H1 (cell line): ENCODE results near the gene LYRM7. TPM values are rescaled to one million over a fixed set of nuclear protein-coding genes. Genes with fewer than 3 reads are reported as not detected.

Experiments
- CTCF ChIA-PET: fragments of 300-600 bp; sonication (Branson Sonifier 250); formaldehyde crosslinking; loops from one replicate; lab custom pipeline; 2021; ENCODE audit not compliant: partially characterized antibody; lab: Charles Lee
- POLR2A ChIA-PET: fragments of 300-600 bp; sonication (Branson Sonifier 250); formaldehyde crosslinking; loops from one replicate; lab custom pipeline; 2021; ENCODE audit warnings: inconsistent platforms; ENCODE audit not compliant: partially characterized antibody; lab: Charles Lee
- DNase-seq, 2 experiments: peaks; one replicate each; pipeline versions ENCODE4 v3.0.0 to v3.0.0-alpha.2; 2010 to 2022; ENCODE audit warnings: low spot score in 2 of 2, low read depth in 1 of 2, mixed read lengths in 1 of 2
- FAIRE-seq: peaks from 2 replicates; lab custom pipeline; 2011; peaks lifted over from hg19 to GRCh38; lab: Jason Lieb, UNC
- H2AFZ ChIP-seq: 2 replicates; pipeline ENCODE4 v1.8.1; 2012; ENCODE audit warnings: low read length, inconsistent platforms
- H2AK5ac ChIP-seq: 2 replicates; pipeline ENCODE4 v1.6.1; 2013; ENCODE audit warnings: low read depth, low read length
- H2BK120ac ChIP-seq: replicated peaks from 2 replicates; pipeline ENCODE3; 2013; ENCODE audit warnings: low read depth, low read length, inconsistent platforms
- H2BK12ac ChIP-seq: 2 replicates; pipeline ENCODE4 v1.6.1; 2013; ENCODE audit warnings: low read depth, low read length
- H2BK15ac ChIP-seq: 2 replicates; pipeline ENCODE4 v1.6.1; 2013; ENCODE audit warnings: low read length
- H2BK20ac ChIP-seq: 2 replicates; pipeline ENCODE4 v1.6.1; 2013; ENCODE audit warnings: low read length
- H2BK5ac ChIP-seq: 2 replicates; pipeline ENCODE4 v1.6.1; 2013; ENCODE audit warnings: low read depth, low read length
- H3K14ac ChIP-seq: 2 replicates; pipeline ENCODE4 v1.6.1; 2013; ENCODE audit warnings: inconsistent platforms; ENCODE audit not compliant: insufficient read length
- H3K18ac ChIP-seq: 2 replicates; pipeline ENCODE4 v1.6.1; 2013; ENCODE audit warnings: low read length; ENCODE audit errors: extremely low read depth
- H3K23ac ChIP-seq: 2 replicates; pipeline ENCODE4 v1.6.1; 2013; ENCODE audit warnings: inconsistent platforms; ENCODE audit not compliant: insufficient read length
- H3K23me2 ChIP-seq: 2 replicates; pipeline ENCODE4 v1.6.1; 2013; ENCODE audit warnings: low read depth, low read length
- H3K27ac ChIP-seq: 2 replicates; pipeline ENCODE4 v1.6.1; 2011; ENCODE audit warnings: low read depth, low read length, inconsistent platforms
- H3K27me3 ChIP-seq, 4 experiments: replicated peaks in 1 of 4; 1 replicate in 1 of 4; 2 replicates in 3 of 4; pipeline versions ENCODE4 v1.6.1 to v1.8.1; 2011 to 2013; ENCODE audit warnings: low read length in 3 of 4, mild to moderate bottlenecking in 3 of 4, inconsistent platforms in 2 of 4, mixed read lengths in 2 of 4, moderate library complexity in 1 of 4; ENCODE audit not compliant: control insufficient read depth in 3 of 4, insufficient read depth in 3 of 4; ENCODE audit errors: extremely low read depth in 1 of 4
- H3K36me3 ChIP-seq, 4 experiments: 2 replicates each; pipeline versions ENCODE4 v1.6.1 to v1.8.1; 2011 to 2013; ENCODE audit warnings: mild to moderate bottlenecking in 4 of 4, low read length in 3 of 4, moderate library complexity in 2 of 4, control low read depth in 1 of 4, inconsistent platforms in 1 of 4; ENCODE audit not compliant: insufficient read depth in 4 of 4, control insufficient read depth in 2 of 4
- H3K4ac ChIP-seq: replicated peaks from 2 replicates; pipeline ENCODE3; 2013; ENCODE audit warnings: low read length, low read depth, mixed read lengths, inconsistent platforms; ENCODE audit not compliant: insufficient read length
- H3K4me1 ChIP-seq, 4 experiments: replicated peaks in 1 of 4; 1 replicate in 1 of 4; 2 replicates in 3 of 4; pipeline versions ENCODE4 v1.6.1 to v1.8.1; 2011 to 2013; ENCODE audit warnings: low read length in 3 of 4, inconsistent platforms in 2 of 4, mixed read lengths in 1 of 4; ENCODE audit not compliant: insufficient read depth in 4 of 4, control insufficient read depth in 3 of 4
- H3K4me2 ChIP-seq, 2 experiments: 2 replicates each; pipeline versions ENCODE4 v1.6.1 to v1.8.1; 2011 to 2013; ENCODE audit warnings: low read depth in 2 of 2, low read length in 2 of 2, control low read depth in 1 of 2, inconsistent platforms in 1 of 2, mild to moderate bottlenecking in 1 of 2; ENCODE audit not compliant: insufficient read depth in 1 of 2
- H3K4me3 ChIP-seq, 4 experiments: fragments of 200-600, 300-600 bp in 1 of 4; sonication (generic), shearing (Covaris generic), sonication (Bioruptor Twin) in 1 of 4; 2 replicates each; pipeline versions ENCODE4 v1.5.1 to v1.8.1; 2011 to 2016; ENCODE audit warnings: low read length in 4 of 4, low read depth in 3 of 4, control low read depth in 2 of 4, inconsistent platforms in 2 of 4, mild to moderate bottlenecking in 2 of 4, mixed read lengths in 1 of 4, moderate library complexity in 1 of 4; ENCODE audit not compliant: insufficient read depth in 2 of 4; ENCODE audit errors: extremely low read depth in 1 of 4
- H3K56ac ChIP-seq: replicated peaks from 2 replicates; pipeline ENCODE3; 2013; ENCODE audit warnings: low read depth, mild to moderate bottlenecking, mixed read lengths, low read length, inconsistent platforms; ENCODE audit not compliant: insufficient read length
- H3K79me1 ChIP-seq: 2 replicates; pipeline ENCODE4 v1.6.1; 2013; ENCODE audit warnings: low read depth, low read length, control low read depth
- H3K79me2 ChIP-seq, 2 experiments: 2 replicates each; pipeline versions ENCODE4 v1.6.1 to v1.8.1; 2012 to 2013; ENCODE audit warnings: low read length in 2 of 2, mild to moderate bottlenecking in 2 of 2, inconsistent platforms in 1 of 2; ENCODE audit not compliant: insufficient read depth in 2 of 2, control insufficient read depth in 1 of 2
- H3K9ac ChIP-seq, 4 experiments: replicated peaks in 1 of 4; 1 replicate in 1 of 4; 2 replicates in 3 of 4; pipeline versions ENCODE4 v1.6.1 to v1.8.1; 2011 to 2013; ENCODE audit warnings: low read depth in 3 of 4, low read length in 3 of 4, control low read depth in 2 of 4, mild to moderate bottlenecking in 2 of 4, moderate library complexity in 2 of 4, inconsistent platforms in 1 of 4; ENCODE audit errors: extremely low read depth in 1 of 4
- H3K9me3 ChIP-seq, 2 experiments: 2 replicates each; pipeline versions ENCODE4 v1.6.1 to v1.8.1; 2012 to 2013; ENCODE audit warnings: mild to moderate bottlenecking in 2 of 2, moderate library complexity in 2 of 2, control low read depth in 1 of 2, inconsistent platforms in 1 of 2, low read depth in 1 of 2, low read length in 1 of 2, mixed read lengths in 1 of 2; ENCODE audit not compliant: insufficient read depth in 2 of 2
- H4K20me1 ChIP-seq, 2 experiments: replicated peaks in 1 of 2; 2 replicates each; pipeline versions ENCODE3 to v1.8.1; 2011 to 2013; ENCODE audit warnings: inconsistent platforms in 2 of 2, low read length in 2 of 2, mild to moderate bottlenecking in 1 of 2; ENCODE audit not compliant: insufficient read depth in 2 of 2, control insufficient read depth in 1 of 2
- H4K5ac ChIP-seq: 2 replicates; pipeline ENCODE4 v1.6.1; 2013; ENCODE audit warnings: low read length, low read depth, mixed read lengths, inconsistent platforms; ENCODE audit not compliant: insufficient read length
- H4K8ac ChIP-seq: 2 replicates; pipeline ENCODE4 v1.8.0; 2013; ENCODE audit warnings: mild to moderate bottlenecking, moderate library complexity, low read length, inconsistent platforms; ENCODE audit not compliant: insufficient read depth; ENCODE audit errors: extremely low read depth
- H4K91ac ChIP-seq: replicated peaks from 2 replicates; pipeline ENCODE3; 2013; ENCODE audit warnings: low read length, mixed read lengths, inconsistent platforms; ENCODE audit not compliant: insufficient read length
- BACH1 ChIP-seq: IDR thresholded peaks from 2 replicates; pipeline ENCODE4 v1.6.1; 2012; ENCODE audit warnings: low read length, improper control_type of control experiment
- CBX8 ChIP-seq: fragments of 300-800, 300-1000 bp; sonication (generic); IDR thresholded peaks from 2 replicates; pipeline ENCODE4 v1.7.1; 2016; ENCODE audit warnings: low read depth, low read length, borderline replicate concordance
- CEBPB ChIP-seq: IDR thresholded peaks from 2 replicates; pipeline ENCODE4 v1.6.1; 2012; ENCODE audit warnings: low read depth, low read length
- CHD1 ChIP-seq: IDR thresholded peaks from 2 replicates; pipeline ENCODE4 v1.6.1; 2012; ENCODE audit warnings: low read depth, low read length, improper control_type of control experiment
- CHD2 ChIP-seq: IDR thresholded peaks from 2 replicates; pipeline ENCODE4 v1.6.1; 2012; ENCODE audit warnings: low read length, improper control_type of control experiment
- CTBP2 ChIP-seq: IDR thresholded peaks from 2 replicates; pipeline ENCODE4 v1.7.0; 2011; ENCODE audit warnings: borderline replicate concordance, mild to moderate bottlenecking, moderate library complexity, mixed read lengths, low read length; ENCODE audit not compliant: insufficient read depth, insufficient read length
- HDAC2 ChIP-seq, 2 experiments: fragments of 300-600 bp in 1 of 2; sonication (generic) in 1 of 2; IDR thresholded peaks; 2 replicates each; pipeline ENCODE4 v1.6.1; 2011 to 2012; ENCODE audit warnings: low read depth in 2 of 2, low read length in 2 of 2, mild to moderate bottlenecking in 2 of 2, moderate library complexity in 2 of 2, borderline replicate concordance in 1 of 2, inconsistent platforms in 1 of 2
- JUN ChIP-seq: IDR thresholded peaks from 2 replicates; pipeline ENCODE4 v1.6.1; 2011; ENCODE audit warnings: low read depth, mild to moderate bottlenecking, improper control_type of control experiment, low read length
- JUND ChIP-seq: IDR thresholded peaks from 2 replicates; pipeline ENCODE4 v1.6.1; 2011; ENCODE audit warnings: mild to moderate bottlenecking, improper control_type of control experiment, low read length
- POLR2A ChIP-seq, 2 experiments: IDR thresholded peaks; 1 replicate in 1 of 2; 2 replicates in 1 of 2; pipeline ENCODE4 v1.6.1; 2011; ENCODE audit warnings: low read depth in 2 of 2, low read length in 2 of 2, mild to moderate bottlenecking in 2 of 2; ENCODE audit errors: control extremely low read depth in 1 of 2
- POLR2AphosphoS5 ChIP-seq: IDR thresholded peaks from 2 replicates; pipeline ENCODE4 v1.6.1; 2011; ENCODE audit warnings: low read depth, low read length
- RAD21 ChIP-seq, 2 experiments: IDR thresholded peaks in 1 of 2; conservative IDR thresholded peaks in 1 of 2; 2 replicates each; pipeline ENCODE4 v1.6.1; 2011; ENCODE audit warnings: low read depth in 2 of 2, low read length in 2 of 2, improper control_type of control experiment in 1 of 2, inconsistent platforms in 1 of 2, mild to moderate bottlenecking in 1 of 2, moderate library complexity in 1 of 2
- SP2 ChIP-seq: IDR thresholded peaks from 2 replicates; pipeline ENCODE4 v1.6.1; 2012; ENCODE audit warnings: mild to moderate bottlenecking, low read length, inconsistent platforms
- WGBS, 2 experiments: shearing (Covaris generic) in 1 of 2; methylation state at CpG; one replicate each; pipeline versions ENCODE4 v1.1.6 to v1.1.7; 2013 to 2015; ENCODE audit warnings: low lambda C conversion rate in 2 of 2, mixed read lengths in 2 of 2, inconsistent platforms in 1 of 2, low coverage in 1 of 2, missing lambda C conversion rate in 1 of 2; ENCODE audit not compliant: insufficient replicate concordance in 2 of 2, insufficient coverage in 1 of 2, insufficient read length in 1 of 2; ENCODE audit errors: extremely low coverage in 1 of 2, missing lambda C conversion rate in 1 of 2; 5-methylcytosine and 5-hydroxymethylcytosine counted together
- polyA plus RNA-seq, 7 experiments: library from polyadenylated mRNA; depleted of rRNA in 3 of 7; stranded (reverse) in 5 of 7; unstranded in 2 of 7; fragments of >200 nt in 5 of 7; fragments of 200-250 nt in 2 of 7; gene quantifications; 1 replicate in 5 of 7; 2 replicates in 1 of 7; 4 replicates in 1 of 7; pipeline versions ENCODE4 v1.2.1 to v1.2.3, GENCODE V29; 2011 to 2013; ENCODE audit warnings: missing spikeins in 2 of 7, mixed read lengths in 2 of 7
- total RNA-seq: library from RNA; stranded (reverse); fragmentation: NEBNext Ultra II Directional; extraction: Animal tissue kit (Norgen Biotek cat#: 25700); gene quantifications from 2 replicates; pipeline ENCODE4 v1.2.1, GENCODE V29; 2021
- TF ChIP-seq, protein P1 (sequence below): IDR thresholded peaks from 2 replicates; pipeline ENCODE4 v1.6.1; 2012; ENCODE audit warnings: inconsistent platforms

The LYRM7 gene
- total and polyA plus RNA-seq, 2 of the 8 experiments (the other 6 are each of a cell fraction or from before 2014, with no cell fraction given), result 1.9 to 12.6 TPM

- DNase-seq (no peak), FAIRE-seq (no peak)
- H3K14ac ChIP-seq, result no peak overlapping the region
- H3K4ac ChIP-seq, result no peak overlapping the region
- WGBS, 2 experiments, result 86% methylated on average over 3 of the region's 3 CpGs; no CpG with 5 or more reads in 1 of the 2 experiments
- no peak overlapping the region for H3K56ac ChIP-seq
- no peak overlapping the region for H3K9ac ChIP-seq
- no peak overlapping the region for H3K18ac ChIP-seq
- H3K23me2 ChIP-seq, result no peaks in the 10 kb centered on the region
- no peaks in the 10 kb centered on the region for H3K4me1 ChIP-seq
- H3K36me3 ChIP-seq, result no peaks in the 10 kb centered on the region
- no peak overlapping the region for H2BK120ac ChIP-seq
- no peak overlapping the region for H3K27ac ChIP-seq
- no peak overlapping the region for H3K4me3 ChIP-seq
- no peak overlapping the region for H3K23ac ChIP-seq
- no peak overlapping the region for H2BK5ac ChIP-seq
- no peaks in the 10 kb centered on the region for H4K20me1 ChIP-seq
- no peak overlapping the region for H4K5ac ChIP-seq
- no peak overlapping the region for H3K4me2 ChIP-seq
- H2AK5ac ChIP-seq, result no peak overlapping the region
- no peak overlapping the region for H2BK15ac ChIP-seq
- no peaks in the 10 kb centered on the region for H3K79me2 ChIP-seq
- H2AFZ ChIP-seq, result no peak overlapping the region
- no peaks in the 10 kb centered on the region for H3K27me3 ChIP-seq
- CTCF ChIA-PET, result no interaction called here
- H3K9me3 ChIP-seq, result peaks cover 6 to 8% of the 10 kb centered on the region in 2 experiments; a peak in 2 of 4 replicates
- no peak overlapping the region for H4K8ac ChIP-seq
- no peak overlapping the region for H2BK12ac ChIP-seq
- POLR2A ChIA-PET, result no interaction called here
- H2BK20ac ChIP-seq, result no peak overlapping the region
- H4K91ac ChIP-seq, result no peak overlapping the region
- H3K79me1 ChIP-seq, result no peaks in the 10 kb centered on the region
- TF ChIP-seq BACH1, result no peak
- TF ChIP-seq CBX8, result no peak
- TF ChIP-seq CHD2, result no peak
- no peak for TF ChIP-seq POLR2AphosphoS5
- no peak for TF ChIP-seq CHD1
- no peak for TF ChIP-seq HDAC2 (IDR thresholded peaks at IDR 0.05; ENCODE audit: borderline replicate concordance in 1 of 2, low read depth in 2 of 2, low read length in 2 of 2)
- no peak for TF ChIP-seq JUN
- TF ChIP-seq SP2, result no peak
- TF ChIP-seq CTBP2, result no peak
- TF ChIP-seq POLR2A (IDR thresholded peaks at IDR 0.05; ENCODE audit: control extremely low read depth in 1 of 2, low read depth in 2 of 2, low read length in 2 of 2), result no peak
- no peak for TF ChIP-seq RAD21 (IDR thresholded peaks at IDR 0.05 in 1 of 2, conservative IDR thresholded peaks at IDR 0.05 in 1 of 2; ENCODE audit: low read depth in 2 of 2, low read length in 2 of 2)
- TF ChIP-seq JUND, result no peak
- TF ChIP-seq, protein P1, sequence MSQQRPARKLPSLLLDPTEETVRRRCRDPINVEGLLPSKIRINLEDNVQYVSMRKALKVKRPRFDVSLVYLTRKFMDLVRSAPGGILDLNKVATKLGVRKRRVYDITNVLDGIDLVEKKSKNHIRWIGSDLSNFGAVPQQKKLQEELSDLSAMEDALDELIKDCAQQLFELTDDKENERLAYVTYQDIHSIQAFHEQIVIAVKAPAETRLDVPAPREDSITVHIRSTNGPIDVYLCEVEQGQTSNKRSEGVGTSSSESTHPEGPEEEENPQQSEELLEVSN, result no peak
- TF ChIP-seq CEBPB, result no peak
Observed at GRCh38 chr5:131142970-131143617, 27.6 kb upstream of the LYRM7 start.
